HPDE6-E6E7 (cell line): ENCODE measurements around the gene FRG1.
"Not testable (repeated sequence)": the region's sequence is repeated elsewhere in the genome, so short reads cannot be mapped to it uniquely, and the experiment has no call there.

Experiments
- DNase-seq: peaks from one replicate; pipeline ENCODE4 v3.0.0; 2011; ENCODE audit warnings: missing footprints; ENCODE audit errors: extremely low spot score

Gene FRG1

DNA sequence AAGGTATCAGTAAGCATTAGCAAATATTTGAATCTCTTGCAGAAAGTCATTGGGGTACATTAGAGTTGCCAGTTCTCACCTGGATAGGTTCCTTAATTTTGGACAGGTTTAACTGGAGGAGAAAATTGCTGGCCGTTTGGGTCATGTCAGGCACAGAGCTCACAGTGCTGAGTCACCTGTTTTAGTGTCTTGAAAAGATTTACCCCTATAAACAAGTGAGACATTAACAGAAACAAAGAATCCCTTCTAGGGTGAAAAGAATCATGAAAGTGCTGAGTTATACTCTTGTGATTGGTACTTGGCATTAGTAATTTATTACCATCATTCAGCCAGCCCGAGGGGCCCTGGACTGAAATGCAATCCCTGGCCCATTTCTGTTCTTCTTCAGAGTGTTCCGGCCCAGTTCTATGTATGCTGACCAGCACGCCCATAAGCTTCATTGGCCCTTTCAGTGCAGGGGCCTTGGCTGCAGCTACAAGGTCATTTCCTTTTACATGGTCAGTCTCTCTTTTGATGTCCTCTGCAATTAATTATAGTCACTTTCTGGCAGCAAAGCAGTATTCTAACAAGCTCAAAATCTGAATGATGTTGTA lies 45.1 kb downstream of the FRG1 start:
- not testable (repeated sequence) for DNase-seq

DNA sequence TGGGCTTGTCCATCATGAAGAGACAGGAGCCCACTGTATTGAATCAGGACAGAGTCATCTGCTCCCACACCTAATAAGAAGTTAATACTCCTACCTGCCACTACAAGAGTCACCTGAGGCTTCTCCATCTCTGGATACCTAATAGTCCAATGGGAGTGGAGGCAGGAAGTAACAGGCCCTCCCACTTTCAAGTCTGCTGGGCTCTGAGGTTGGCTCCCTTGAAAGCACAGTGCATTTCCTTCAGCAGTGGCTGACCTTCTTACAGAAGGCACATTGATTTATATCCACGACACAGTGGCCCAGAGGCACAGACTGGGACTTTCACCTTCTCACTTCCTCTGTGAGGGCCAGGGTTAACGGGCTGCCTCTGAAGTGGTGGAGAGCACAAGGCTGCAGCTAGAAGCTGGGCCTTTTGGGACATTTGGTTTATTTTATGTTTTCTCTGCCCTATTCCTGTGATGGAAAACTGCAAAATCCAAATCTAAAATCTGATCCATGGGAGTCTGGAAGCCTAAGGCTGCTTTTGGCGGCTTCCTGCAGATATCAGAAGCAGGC lies 48.3 kb downstream of the FRG1 start:
- DNase-seq = no peak

DNA sequence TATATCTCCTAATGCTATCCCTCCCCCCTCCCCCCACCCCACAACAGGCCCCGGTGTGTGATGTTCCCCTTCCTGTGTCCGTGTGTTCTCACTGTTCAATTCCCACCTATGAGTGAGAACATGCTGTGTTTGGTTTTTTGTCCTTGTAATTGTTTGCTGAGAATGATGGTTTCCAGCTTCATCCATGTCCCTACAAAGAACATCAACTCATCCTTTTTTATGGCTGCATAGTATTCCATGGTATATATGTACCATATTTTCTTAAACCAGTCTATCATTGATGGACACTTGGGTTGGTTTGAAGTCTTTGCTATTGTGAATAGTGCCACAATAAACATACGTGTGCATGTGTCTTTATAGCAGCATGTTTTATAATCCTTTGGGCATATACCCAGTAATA lies 49.3 kb downstream of the FRG1 start:
- not testable (repeated sequence) for DNase-seq
